Endothelial cell of umbilical vein (primary cell): ENCODE results near the gene PRKAR2B. TPM values are rescaled to one million over a fixed set of nuclear protein-coding genes. Genes with fewer than 3 reads are reported as not detected.

ENCODE experiments used
- BruUV-seq: library from RNA; stranded (reverse); fragments of 400-500 nt; replicated peaks from 2 replicates; lab custom pipeline; 2021; lab: Mats Ljungman, UMichigan
- CTCF ChIA-PET: fragments of 300-600, 350-600 bp; sonication (Branson Sonifier 250); formaldehyde crosslinking; loops from one replicate; lab custom pipeline; 2021; ENCODE audit warnings: antibody characterized with exemption, inconsistent platforms; lab: Charles Lee
- POLR2A ChIA-PET: fragments of 300-600, 350-600 bp; sonication (Branson Sonifier 250); formaldehyde crosslinking; loops from one replicate; lab custom pipeline; 2021; ENCODE audit warnings: antibody characterized with exemption, inconsistent platforms; lab: Charles Lee
- DNase-seq: peaks from one replicate; pipeline ENCODE4 v3.0.0-alpha.2; 2011; ENCODE audit warnings: low read depth, low spot score
- FAIRE-seq: peaks from 2 replicates; lab custom pipeline; 2011; peaks lifted over from hg19 to GRCh38; lab: Jason Lieb, UNC
- H2AFZ ChIP-seq: 2 replicates; pipeline ENCODE4 v1.6.0; 2012; ENCODE audit warnings: low read depth, low read length, control low read depth, inconsistent platforms
- H3K27ac ChIP-seq: 2 replicates; pipeline ENCODE4 v1.5.1; 2011; ENCODE audit warnings: low read depth, mild to moderate bottlenecking, control low read depth, low read length, moderate library complexity; ENCODE audit not compliant: insufficient read depth
- H3K27me3 ChIP-seq, 2 experiments: 2 replicates each; pipeline versions ENCODE4 v1.6.0 to v1.6.1; 2011; ENCODE audit warnings: low read length in 2 of 2, mixed read lengths in 1 of 2; ENCODE audit not compliant: control insufficient read depth in 2 of 2, insufficient read depth in 2 of 2
- H3K36me3 ChIP-seq, 2 experiments: 2 replicates in 1 of 2; 3 replicates in 1 of 2; pipeline ENCODE4 v1.5.1; 2011; ENCODE audit warnings: low read length in 2 of 2, mild to moderate bottlenecking in 1 of 2, moderate library complexity in 1 of 2; ENCODE audit not compliant: control insufficient read depth in 2 of 2, insufficient read depth in 2 of 2; ENCODE audit errors: extremely low read depth in 1 of 2
- H3K4me1 ChIP-seq: 3 replicates; pipeline ENCODE4 v1.5.1; 2011; ENCODE audit warnings: mild to moderate bottlenecking, low read length; ENCODE audit not compliant: control insufficient read depth, insufficient read depth; ENCODE audit errors: extremely low read depth
- H3K4me2 ChIP-seq: 2 replicates; pipeline ENCODE4 v1.6.1; 2011; ENCODE audit warnings: low read length, control low read depth, mixed read lengths; ENCODE audit not compliant: insufficient read depth
- H3K4me3 ChIP-seq, 3 experiments: fragments of 200-600 bp in 1 of 3; sonication (generic), shearing (Covaris generic) in 1 of 3; replicated peaks in 1 of 3; 2 replicates each; pipeline ENCODE4 v1.5.1; 2011 to 2016; ENCODE audit warnings: control low read depth in 3 of 3, low read length in 3 of 3, mild to moderate bottlenecking in 2 of 3, inconsistent platforms in 1 of 3, low read depth in 1 of 3, moderate library complexity in 1 of 3; ENCODE audit not compliant: insufficient read depth in 1 of 3
- H3K79me2 ChIP-seq: 2 replicates; pipeline ENCODE4 v1.6.0; 2012; ENCODE audit warnings: low read length, inconsistent platforms; ENCODE audit not compliant: control insufficient read depth, insufficient read depth
- H3K9ac ChIP-seq: replicated peaks from 2 replicates; pipeline ENCODE3; 2011; ENCODE audit warnings: low read length, control low read depth; ENCODE audit not compliant: insufficient read depth; ENCODE audit errors: extremely low read depth
- H3K9me1 ChIP-seq: replicated peaks from 3 replicates; pipeline ENCODE4 v1.6.0; 2011; ENCODE audit warnings: mild to moderate bottlenecking, low read length; ENCODE audit not compliant: control insufficient read depth, insufficient read depth; ENCODE audit errors: extremely low read depth
- H3K9me3 ChIP-seq: replicated peaks from 2 replicates; pipeline ENCODE4 v1.5.1; 2012; ENCODE audit warnings: low read length, inconsistent platforms; ENCODE audit not compliant: control insufficient read depth, insufficient read depth
- H4K20me1 ChIP-seq: replicated peaks from 2 replicates; pipeline ENCODE3; 2011; ENCODE audit warnings: mild to moderate bottlenecking, low read length; ENCODE audit not compliant: control insufficient read depth, insufficient read depth; ENCODE audit errors: extremely low read depth
- EZH2 ChIP-seq: IDR thresholded peaks from 2 replicates; pipeline ENCODE4 v1.6.1; 2012; ENCODE audit warnings: borderline replicate concordance, low read depth, mild to moderate bottlenecking, moderate library complexity, low read length, inconsistent platforms; ENCODE audit not compliant: severe bottlenecking
- FOS ChIP-seq: IDR thresholded peaks from 2 replicates; pipeline ENCODE4 v1.6.1; 2011; ENCODE audit warnings: mild to moderate bottlenecking, low read length, moderate library complexity, borderline replicate concordance; ENCODE audit not compliant: insufficient read depth
- JUN ChIP-seq: IDR thresholded peaks from 2 replicates; pipeline ENCODE4 v1.6.1; 2011; ENCODE audit warnings: borderline replicate concordance, low read depth; ENCODE audit not compliant: insufficient read length, insufficient read depth
- dilution Hi-C: fragments of 300-500 bp; cut with MboI; formaldehyde crosslinking; loops from one replicate; pipeline ENCODE4 v1.15.0; 2019; ENCODE audit warnings: low sequenced_read_pairs; ENCODE audit not compliant: extremely low pct_ligation_motif_present
- intact Hi-C: fragments of 100-400 bp; cut with micrococcal nuclease; formaldehyde crosslinking; loops from one replicate; pipeline ENCODE4 v1.10.0; 2022
- polyA plus RNA-seq, 4 experiments: library from polyadenylated mRNA; depleted of rRNA in 3 of 4; stranded (reverse) in 3 of 4; unstranded in 1 of 4; fragments of >200 nt; gene quantifications; 2 replicates each; pipeline versions ENCODE4 v1.2.1 to v1.2.3, GENCODE V29; 2011 to 2012; ENCODE audit warnings: missing spikeins in 1 of 4
- total RNA-seq: library from RNA; stranded (reverse); gene quantifications from 2 replicates; pipeline ENCODE4 v1.2.3, GENCODE V29; 2021
- TF ChIP-seq, protein P1 (sequence below), 2 donors: IDR thresholded peaks; 1 replicate in 1 of 2; 2 replicates in 1 of 2; pipeline ENCODE4 v1.5.1; 2011; ENCODE audit warnings: low read length in 2 of 2, mild to moderate bottlenecking in 2 of 2, moderate library complexity in 2 of 2, control low read depth in 1 of 2, inconsistent platforms in 1 of 2, low read depth in 1 of 2; ENCODE audit not compliant: insufficient read depth in 1 of 2; ENCODE audit errors: extremely low read depth in 1 of 2

The PRKAR2B gene
- total and polyA plus RNA-seq, 2 donors (not counting 3 experiments of a cell fraction or from before 2014, with no cell fraction given): 10.7 to 39.8 TPM

GRCh38 chr7:107162475-107162874 lies 118.0 kb downstream of the PRKAR2B start:
- dilution Hi-C loops: no loop called here
- no peak overlapping the region for H2AFZ ChIP-seq
- H3K4me2 ChIP-seq: no peak overlapping the region
- TF ChIP-seq FOS: peak; percentile 12
- TF ChIP-seq, protein P1, sequence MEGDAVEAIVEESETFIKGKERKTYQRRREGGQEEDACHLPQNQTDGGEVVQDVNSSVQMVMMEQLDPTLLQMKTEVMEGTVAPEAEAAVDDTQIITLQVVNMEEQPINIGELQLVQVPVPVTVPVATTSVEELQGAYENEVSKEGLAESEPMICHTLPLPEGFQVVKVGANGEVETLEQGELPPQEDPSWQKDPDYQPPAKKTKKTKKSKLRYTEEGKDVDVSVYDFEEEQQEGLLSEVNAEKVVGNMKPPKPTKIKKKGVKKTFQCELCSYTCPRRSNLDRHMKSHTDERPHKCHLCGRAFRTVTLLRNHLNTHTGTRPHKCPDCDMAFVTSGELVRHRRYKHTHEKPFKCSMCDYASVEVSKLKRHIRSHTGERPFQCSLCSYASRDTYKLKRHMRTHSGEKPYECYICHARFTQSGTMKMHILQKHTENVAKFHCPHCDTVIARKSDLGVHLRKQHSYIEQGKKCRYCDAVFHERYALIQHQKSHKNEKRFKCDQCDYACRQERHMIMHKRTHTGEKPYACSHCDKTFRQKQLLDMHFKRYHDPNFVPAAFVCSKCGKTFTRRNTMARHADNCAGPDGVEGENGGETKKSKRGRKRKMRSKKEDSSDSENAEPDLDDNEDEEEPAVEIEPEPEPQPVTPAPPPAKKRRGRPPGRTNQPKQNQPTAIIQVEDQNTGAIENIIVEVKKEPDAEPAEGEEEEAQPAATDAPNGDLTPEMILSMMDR (IDR thresholded peaks at IDR 0.05; ENCODE audit: extremely low read depth in 1 of 2, insufficient read depth in 1 of 2, low read depth in 1 of 2, low read length in 2 of 2): no peak
- no peaks in the 10 kb centered on the region for H3K27me3 ChIP-seq
- DNase-seq: no peak
- peaks cover 39% of the 10 kb centered on the region for H3K4me1 ChIP-seq
- CTCF ChIA-PET: interaction anchor here (1.0 to 3.0 kb wide), 3 partner anchors 12 to 214 kb away, joined by 3 to 13 read pairs (median 7); no protein-coding TSS in a partner anchor
- no peak overlapping the region for H3K4me3 ChIP-seq
- FAIRE-seq: no peak
- no peaks in the 10 kb centered on the region for H3K9me3 ChIP-seq
- BruUV-seq: no TSS peak
- no peak overlapping the region for H3K9ac ChIP-seq
- H3K27ac ChIP-seq: no peak overlapping the region
- H3K79me2 ChIP-seq: no peaks in the 10 kb centered on the region
- POLR2A ChIA-PET: no interaction called here
- intact Hi-C loops: loop anchor here (10.0 kb wide), 1 partner anchor 628 kb away; no protein-coding TSS in a partner anchor
- peaks cover 0 to under 1% of the 10 kb centered on the region in 2 experiments for H3K36me3 ChIP-seq
- H4K20me1 ChIP-seq: no peaks in the 10 kb centered on the region
- H3K9me1 ChIP-seq: no peaks in the 10 kb centered on the region

DNA sequence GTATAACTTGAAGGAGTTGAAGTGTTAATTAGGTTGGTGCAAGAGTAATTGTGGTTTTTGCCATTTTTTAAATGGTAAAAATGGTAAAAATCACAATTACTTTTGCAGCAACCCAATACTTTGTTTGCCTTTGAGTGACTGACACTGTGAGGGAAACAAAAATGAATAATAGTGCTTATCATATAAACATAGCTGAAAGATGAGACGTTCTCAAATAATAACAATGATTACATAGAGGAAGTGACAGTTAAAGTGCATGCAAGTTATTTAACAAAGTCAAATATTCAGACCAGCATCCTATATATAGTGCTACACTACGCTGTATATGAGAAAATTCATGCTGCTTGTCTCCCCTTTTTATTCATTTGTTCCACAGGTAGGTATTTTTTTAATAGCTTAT lies 119.6 kb downstream of the PRKAR2B start:
- Histone ChIP-seq H3K9me3 (no peaks in the 10 kb centered on the region), H3K27ac (peak overlapping the region; percentile 41), H3K4me2 (peak overlapping the region; percentile 28), H3K4me1 (peaks cover 39% of the 10 kb centered on the region), H3K36me3 (no peaks in the 10 kb centered on the region), H3K27me3 (no peaks in the 10 kb centered on the region), H2AFZ (no peak overlapping the region), H4K20me1 (no peaks in the 10 kb centered on the region), H3K9ac (no peak overlapping the region), H3K4me3 (no peak overlapping the region), H3K79me2 (no peaks in the 10 kb centered on the region), H3K9me1 (no peaks in the 10 kb centered on the region)
- dilution Hi-C loops: no loop called here
- POLR2A ChIA-PET: no interaction called here
- FAIRE-seq (no peak), DNase-seq (peak; percentile 61)
- TF ChIP-seq FOS (peak; percentile 40), EZH2 (no peak), JUN (peak; percentile 71)
- intact Hi-C loops: loop anchor here (10.0 kb wide), 1 partner anchor 629 kb away; no protein-coding TSS in a partner anchor
- no TSS peak for BruUV-seq
- CTCF ChIA-PET: interaction anchor here (0.7 to 3.1 kb wide), 5 partner anchors 12 to 427 kb away, joined by 3 to 17 read pairs (median 10); no protein-coding TSS in a partner anchor
